ENCODE measurements around the gene CDC42. TPM values are rescaled to one million over a fixed set of nuclear protein-coding genes. Genes with fewer than 3 reads are reported as not detected.

CDC42 gene
- total and polyA plus RNA-seq, 2 experiments from 2014 or later, result 119 to 184 TPM

DNA sequence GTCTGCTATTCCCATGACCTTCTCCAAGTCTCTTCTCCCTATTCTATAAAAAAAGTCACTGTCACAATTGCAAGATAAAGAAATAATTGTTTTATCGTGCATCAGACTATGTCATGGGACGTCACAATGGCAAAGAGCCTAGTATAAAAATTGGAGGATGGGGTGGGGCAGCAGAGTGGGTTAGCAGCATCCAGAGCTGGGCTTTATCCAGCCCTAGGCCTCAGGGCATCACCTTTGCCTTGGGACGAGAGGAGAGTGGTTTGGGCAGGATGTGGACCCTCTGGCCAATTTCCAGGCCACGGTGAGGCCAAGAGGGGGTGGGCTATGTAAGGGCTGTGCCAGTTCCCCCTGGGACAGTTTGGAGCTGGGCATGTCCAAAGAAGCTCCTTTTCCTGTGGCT is 64.7 kb downstream of the CDC42 start:
- ATAC-seq (no peak), DNase-seq (ENCODE audit: low spot score) (no peak)
- peaks cover 19% of the 10 kb centered on the region; the same call in 1 of the 2 replicates for H4K20me1 ChIP-seq (replicated peaks; ENCODE audit: insufficient read depth)
- peaks cover 13% of the 10 kb centered on the region for H3K4me1 ChIP-seq (ENCODE audit: insufficient read depth)
- no peaks in the 10 kb centered on the region for H3K27me3 ChIP-seq (ENCODE audit: insufficient read depth)
- TF ChIP-seq ZNF462 (CRISPR knock-in tag; IDR thresholded peaks at IDR 0.05) (no peak), CTCF (conservative IDR thresholded peaks at IDR 0.05; ENCODE audit: low read depth in 2 of 2) (no peak)
- Mint-ChIP-seq H3K27me3 (ENCODE audit: insufficient read depth, low read depth, poor library complexity) (peaks cover 23% of the 10 kb centered on the region), H3K4me1 (peaks cover 47% of the 10 kb centered on the region), H3K4me3 (no peak overlapping the region), H3K9me3 (no peaks in the 10 kb centered on the region), H3K36me3 (ENCODE audit: low read depth) (no peaks in the 10 kb centered on the region; the same call in 2 of the 3 replicates), H3K27ac (no peak overlapping the region)
- no peak overlapping the region for H2AFZ ChIP-seq
- no peak overlapping the region for H3K4me2 ChIP-seq
- H3F3A ChIP-seq (replicated peaks; ENCODE audit: low read depth), result no peaks in the 10 kb centered on the region
- H3K9me2 ChIP-seq (ENCODE audit: insufficient read depth), result no peaks in the 10 kb centered on the region
- no peak overlapping the region for H3K4me3 ChIP-seq
- H3K27ac ChIP-seq (ENCODE audit: low read depth), result no peak overlapping the region
- H3K79me2 ChIP-seq (replicated peaks; ENCODE audit: insufficient read depth), result peaks cover 7% of the 10 kb centered on the region; the same call in 1 of the 2 replicates
- no peaks in the 10 kb centered on the region for H3K36me3 ChIP-seq (ENCODE audit: insufficient read depth)

DNA sequence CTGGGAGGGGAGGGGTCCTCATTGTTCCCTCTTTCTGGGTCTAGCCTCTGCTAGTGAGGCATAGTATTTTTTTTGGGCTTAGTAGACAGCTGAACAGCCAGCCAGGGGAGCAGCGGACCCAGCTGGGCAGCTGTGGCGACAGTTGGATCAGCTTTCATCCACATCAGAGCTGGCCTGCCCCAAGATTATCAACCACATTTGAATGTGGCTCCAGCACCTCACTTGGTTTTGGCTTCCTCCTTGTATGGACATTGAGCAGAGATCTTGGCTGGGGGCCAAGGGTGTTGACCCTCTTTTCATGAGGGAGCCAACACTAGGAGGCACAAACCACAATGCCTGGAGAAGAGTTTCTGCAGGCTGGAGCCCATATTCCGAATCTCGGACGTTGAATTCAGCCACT is 65.3 kb downstream of the CDC42 start:
- no peak for TF ChIP-seq CTCF (conservative IDR thresholded peaks at IDR 0.05; ENCODE audit: low read depth in 2 of 2)
- TF ChIP-seq ZNF114 (CRISPR knock-in tag; IDR thresholded peaks at IDR 0.05), result no peak
- no peak for TF ChIP-seq ETS1 (IDR thresholded peaks at IDR 0.05)
- Histone ChIP-seq H3K4me2 (no peak overlapping the region), H3K36me3 (ENCODE audit: insufficient read depth) (no peaks in the 10 kb centered on the region), H3K4me1 (ENCODE audit: insufficient read depth) (peaks cover 13% of the 10 kb centered on the region), H4K20me1 (replicated peaks; ENCODE audit: insufficient read depth) (peaks cover 17% of the 10 kb centered on the region; the same call in 1 of the 2 replicates), H3K9me2 (ENCODE audit: insufficient read depth) (no peaks in the 10 kb centered on the region), H3K79me2 (replicated peaks; ENCODE audit: insufficient read depth) (0 out of 2 replicates have a peak, but pooled peaks cover 7% of the 10 kb centered on the region), H3K27ac (ENCODE audit: low read depth) (no peak overlapping the region), H3F3A (replicated peaks; ENCODE audit: low read depth) (no peaks in the 10 kb centered on the region), H2AFZ (no peak overlapping the region), H3K27me3 (ENCODE audit: insufficient read depth) (no peaks in the 10 kb centered on the region), H3K4me3 (no peak overlapping the region)
- Mint-ChIP-seq H3K36me3 (ENCODE audit: low read depth) (no peaks in the 10 kb centered on the region; the same call in 2 of the 3 replicates), H3K4me1 (peaks cover 51% of the 10 kb centered on the region), H3K9me3 (no peaks in the 10 kb centered on the region), H3K27me3 (ENCODE audit: insufficient read depth, low read depth, poor library complexity) (peaks cover 23% of the 10 kb centered on the region), H3K27ac (no peak overlapping the region), H3K4me3 (no peak overlapping the region)
- ATAC-seq, result no peak
- DNase-seq (ENCODE audit: low spot score), result no peak
